Parathyroid adenoma (tissue), 2 donors: Measurements from ENCODE around the gene SLC4A4.

Experiments
- H2AFZ ChIP-seq: fragments of 300-600 bp; sonication (generic); one replicate; pipeline ENCODE4 v1.7.0; 2017; ENCODE audit warnings: antibody characterized with exemption, mild to moderate bottlenecking
- H3K27ac ChIP-seq: fragments of 300-600 bp; sonication (generic); one replicate; pipeline ENCODE4 v1.7.0; 2017
- H3K27me3 ChIP-seq: fragments of 300-600 bp; sonication (generic); one replicate; pipeline ENCODE4 v1.7.0; 2017; ENCODE audit warnings: low read length; ENCODE audit not compliant: control insufficient read depth, insufficient read depth
- H3K36me3 ChIP-seq: fragments of 300-600 bp; sonication (generic); one replicate; pipeline ENCODE4 v1.7.0; 2017; ENCODE audit warnings: low read length; ENCODE audit not compliant: control insufficient read depth, insufficient read depth
- H3K4me1 ChIP-seq: fragments of 300-600 bp; sonication (generic); one replicate; pipeline ENCODE4 v1.7.0; 2017; ENCODE audit warnings: control low read depth
- H3K4me2 ChIP-seq: fragments of 300-600 bp; sonication (generic); one replicate; pipeline ENCODE4 v1.7.0; 2017; ENCODE audit warnings: low read length
- H3K4me3 ChIP-seq: fragments of 300-600 bp; sonication (generic); one replicate; pipeline ENCODE4 v1.7.0; 2017; ENCODE audit warnings: low read depth, low read length
- H3K79me2 ChIP-seq: fragments of 300-600 bp; sonication (generic); one replicate; pipeline ENCODE4 v1.7.0; 2017; ENCODE audit warnings: control low read depth
- H3K9ac ChIP-seq: fragments of 300-600 bp; sonication (generic); one replicate; pipeline ENCODE4 v1.7.0; 2017; ENCODE audit warnings: mild to moderate bottlenecking
- H3K9me3 ChIP-seq: fragments of 300-600 bp; sonication (generic); one replicate; pipeline ENCODE4 v1.7.0; 2017; ENCODE audit warnings: low read length; ENCODE audit not compliant: control insufficient read depth
- TF ChIP-seq, protein P1 (sequence below): fragments of 300-600 bp; sonication (generic); IDR thresholded peaks from one replicate; pipeline ENCODE4 v1.7.0; 2017; ENCODE audit warnings: antibody characterized with exemption, mild to moderate bottlenecking
- donor health status: primary hyperparathyroidism.

Gene SLC4A4

DNA sequence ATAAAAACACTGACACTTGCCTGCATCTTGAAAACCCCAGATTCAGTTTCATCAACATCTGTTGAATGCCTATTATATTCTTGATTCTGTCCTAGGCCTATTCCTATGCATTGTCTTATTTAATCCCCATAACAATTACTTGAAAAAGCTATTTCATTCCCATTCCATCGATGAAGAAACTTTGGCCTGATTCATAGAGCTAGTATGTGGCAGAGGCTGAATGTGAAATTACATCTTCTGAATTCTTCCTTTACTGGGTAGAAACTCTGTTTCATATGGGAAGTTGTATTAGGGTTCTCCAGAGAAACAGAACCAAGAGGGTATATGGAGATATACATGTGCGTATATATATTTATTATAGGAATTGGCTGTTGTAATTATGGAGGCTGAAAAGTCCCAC is 35.0 kb upstream of the SLC4A4 start:
- Histone ChIP-seq H3K4me3 (no peak overlapping the region), H3K79me2 (peaks cover 7% of the 10 kb centered on the region), H3K4me2 (no peak overlapping the region), H3K9ac (no peak overlapping the region), H3K9me3 (no peaks in the 10 kb centered on the region), H3K36me3 (no peaks in the 10 kb centered on the region), H3K27ac (no peak overlapping the region), H2AFZ (no peak overlapping the region), H3K27me3 (no peaks in the 10 kb centered on the region), H3K4me1 (no peaks in the 10 kb centered on the region)
- TF ChIP-seq, protein P1, sequence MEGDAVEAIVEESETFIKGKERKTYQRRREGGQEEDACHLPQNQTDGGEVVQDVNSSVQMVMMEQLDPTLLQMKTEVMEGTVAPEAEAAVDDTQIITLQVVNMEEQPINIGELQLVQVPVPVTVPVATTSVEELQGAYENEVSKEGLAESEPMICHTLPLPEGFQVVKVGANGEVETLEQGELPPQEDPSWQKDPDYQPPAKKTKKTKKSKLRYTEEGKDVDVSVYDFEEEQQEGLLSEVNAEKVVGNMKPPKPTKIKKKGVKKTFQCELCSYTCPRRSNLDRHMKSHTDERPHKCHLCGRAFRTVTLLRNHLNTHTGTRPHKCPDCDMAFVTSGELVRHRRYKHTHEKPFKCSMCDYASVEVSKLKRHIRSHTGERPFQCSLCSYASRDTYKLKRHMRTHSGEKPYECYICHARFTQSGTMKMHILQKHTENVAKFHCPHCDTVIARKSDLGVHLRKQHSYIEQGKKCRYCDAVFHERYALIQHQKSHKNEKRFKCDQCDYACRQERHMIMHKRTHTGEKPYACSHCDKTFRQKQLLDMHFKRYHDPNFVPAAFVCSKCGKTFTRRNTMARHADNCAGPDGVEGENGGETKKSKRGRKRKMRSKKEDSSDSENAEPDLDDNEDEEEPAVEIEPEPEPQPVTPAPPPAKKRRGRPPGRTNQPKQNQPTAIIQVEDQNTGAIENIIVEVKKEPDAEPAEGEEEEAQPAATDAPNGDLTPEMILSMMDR: no peak

DNA sequence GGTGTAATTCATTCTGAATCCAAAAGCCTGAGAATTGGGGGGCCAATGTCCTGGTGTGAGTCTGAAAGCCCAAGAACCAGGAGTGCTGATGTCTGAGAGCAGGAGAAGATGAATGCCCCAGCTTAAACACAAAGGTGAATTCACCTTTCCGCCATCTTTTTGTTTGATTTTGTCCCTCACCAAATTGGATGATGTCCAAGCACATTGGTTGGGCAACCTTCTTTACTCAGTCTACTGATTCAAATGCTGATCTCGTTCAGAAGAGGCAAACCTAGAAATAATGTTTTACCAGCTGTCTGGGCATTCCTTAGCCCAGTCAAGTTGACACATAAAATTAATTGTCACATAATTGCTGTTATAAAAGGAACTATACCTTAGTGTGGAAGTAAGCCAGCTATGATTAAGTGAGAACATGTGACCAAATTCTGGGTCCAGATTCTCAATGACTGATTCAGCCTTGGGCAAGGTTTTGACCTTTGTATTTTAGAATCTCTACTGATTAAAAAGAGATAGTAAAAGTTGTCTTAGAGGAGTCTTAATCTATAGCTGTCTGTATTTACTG is 34.5 kb upstream of the SLC4A4 start:
- TF ChIP-seq, protein P1: no peak
- Histone ChIP-seq H2AFZ (no peak overlapping the region), H3K79me2 (peaks cover 7% of the 10 kb centered on the region), H3K9me3 (no peaks in the 10 kb centered on the region), H3K36me3 (no peaks in the 10 kb centered on the region), H3K27me3 (no peaks in the 10 kb centered on the region), H3K4me2 (no peak overlapping the region), H3K4me1 (no peaks in the 10 kb centered on the region), H3K9ac (no peak overlapping the region), H3K4me3 (no peak overlapping the region), H3K27ac (no peak overlapping the region)

GRCh38 chr4:71307729-71308128 is 31.1 kb upstream of the SLC4A4 start:
- Histone ChIP-seq H3K4me2 (no peak overlapping the region), H3K79me2 (peaks cover 4% of the 10 kb centered on the region), H3K4me3 (no peak overlapping the region), H3K27me3 (no peaks in the 10 kb centered on the region), H2AFZ (no peak overlapping the region), H3K27ac (no peak overlapping the region), H3K9me3 (no peaks in the 10 kb centered on the region), H3K36me3 (no peaks in the 10 kb centered on the region), H3K9ac (no peak overlapping the region), H3K4me1 (no peaks in the 10 kb centered on the region)
- TF ChIP-seq, protein P1: no peak

- Histone ChIP-seq H3K27ac (no peak overlapping the region), H3K9me3 (no peaks in the 10 kb centered on the region), H3K4me3 (no peak overlapping the region), H3K4me2 (no peak overlapping the region), H3K9ac (no peak overlapping the region), H2AFZ (no peak overlapping the region), H3K4me1 (no peaks in the 10 kb centered on the region), H3K36me3 (no peaks in the 10 kb centered on the region), H3K79me2 (no peaks in the 10 kb centered on the region), H3K27me3 (no peaks in the 10 kb centered on the region)
- TF ChIP-seq, protein P1: no peak
These were observed 16.4 kb upstream of the SLC4A4 start for GRCh38 chr4:71322425-71322824.

DNA sequence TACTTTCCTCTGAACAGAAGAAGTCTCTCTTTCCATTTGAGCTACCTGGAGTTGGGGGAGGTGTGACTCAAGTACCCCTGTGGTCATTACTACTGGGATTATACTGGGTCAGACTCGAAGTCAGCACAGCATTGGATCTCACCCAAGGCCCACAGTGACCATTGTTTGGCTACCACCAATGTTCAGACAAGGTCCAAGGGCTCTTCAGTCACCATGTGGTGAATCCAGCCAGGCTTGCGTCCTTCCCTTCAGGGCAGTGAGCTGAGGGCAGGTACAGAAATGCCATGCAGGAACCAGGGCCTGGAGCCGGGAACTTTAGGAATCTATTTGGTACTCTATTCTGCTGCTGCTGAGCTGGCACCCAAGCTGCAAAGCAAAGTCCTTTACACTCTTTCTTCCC is 5.5 kb upstream of the SLC4A4 start:
- no peaks in the 10 kb centered on the region for H3K27me3 ChIP-seq
- no peak overlapping the region for H3K4me3 ChIP-seq
- TF ChIP-seq, protein P1: no peak
- H3K36me3 ChIP-seq: no peaks in the 10 kb centered on the region
- no peak overlapping the region for H3K27ac ChIP-seq
- peaks cover 4% of the 10 kb centered on the region for H3K79me2 ChIP-seq
- H3K4me2 ChIP-seq: no peak overlapping the region
- H3K9me3 ChIP-seq: no peaks in the 10 kb centered on the region
- no peak overlapping the region for H2AFZ ChIP-seq
- H3K9ac ChIP-seq: no peak overlapping the region
- no peaks in the 10 kb centered on the region for H3K4me1 ChIP-seq
